Measurements from ENCODE around the gene CARM1. TPM values are rescaled to one million over a fixed set of nuclear protein-coding genes. Genes with fewer than 3 reads are reported as not detected.
A peak's percentile ranks its signal among the peaks of the same experiment; 100 is the strongest.

The CARM1 gene
- total and polyA plus RNA-seq, 2 of the 13 experiments (the other 11 are each of a cell fraction or from before 2014, with no cell fraction given), result 27.6 to 55.8 TPM

- no peak for TF ChIP-seq KIAA2018 (CRISPR knock-in tag; IDR thresholded peaks at IDR 0.05; ENCODE audit: borderline replicate concordance)
- no peak for TF ChIP-seq ZFP62 (CRISPR knock-in tag; IDR thresholded peaks at IDR 0.05)
- TF ChIP-seq SRSF9 (IDR thresholded peaks at IDR 0.05; ENCODE audit: borderline replicate concordance, insufficient read depth, low read depth, low read length, poor library complexity, severe bottlenecking), result no peak
- TF ChIP-seq REST (IDR thresholded peaks at IDR 0.05; ENCODE audit: borderline replicate concordance in 1 of 2, low read depth in 1 of 2, low read length in 2 of 2), result peak in 1 of 2 experiments; percentile 53; a peak in 1 of 4 replicates
- peak; percentile 95 for TF ChIP-seq PHF20 (CRISPR knock-in tag; IDR thresholded peaks at IDR 0.05)
- TF ChIP-seq ZNF605 (CRISPR knock-in tag; IDR thresholded peaks at IDR 0.05), result peak; percentile 86
- TF ChIP-seq SYNCRIP (IDR thresholded peaks at IDR 0.05; ENCODE audit: insufficient read depth, low read depth, low read length), result no peak
- TF ChIP-seq RCOR2 (CRISPR knock-in tag; IDR thresholded peaks at IDR 0.05), result no peak
- no peak for TF ChIP-seq ZFAT (CRISPR knock-in tag; conservative IDR thresholded peaks at IDR 0.05)
- TF ChIP-seq CBX1 (IDR thresholded peaks at IDR 0.05; ENCODE audit: low read depth), result no peak
- TF ChIP-seq, protein P1, sequence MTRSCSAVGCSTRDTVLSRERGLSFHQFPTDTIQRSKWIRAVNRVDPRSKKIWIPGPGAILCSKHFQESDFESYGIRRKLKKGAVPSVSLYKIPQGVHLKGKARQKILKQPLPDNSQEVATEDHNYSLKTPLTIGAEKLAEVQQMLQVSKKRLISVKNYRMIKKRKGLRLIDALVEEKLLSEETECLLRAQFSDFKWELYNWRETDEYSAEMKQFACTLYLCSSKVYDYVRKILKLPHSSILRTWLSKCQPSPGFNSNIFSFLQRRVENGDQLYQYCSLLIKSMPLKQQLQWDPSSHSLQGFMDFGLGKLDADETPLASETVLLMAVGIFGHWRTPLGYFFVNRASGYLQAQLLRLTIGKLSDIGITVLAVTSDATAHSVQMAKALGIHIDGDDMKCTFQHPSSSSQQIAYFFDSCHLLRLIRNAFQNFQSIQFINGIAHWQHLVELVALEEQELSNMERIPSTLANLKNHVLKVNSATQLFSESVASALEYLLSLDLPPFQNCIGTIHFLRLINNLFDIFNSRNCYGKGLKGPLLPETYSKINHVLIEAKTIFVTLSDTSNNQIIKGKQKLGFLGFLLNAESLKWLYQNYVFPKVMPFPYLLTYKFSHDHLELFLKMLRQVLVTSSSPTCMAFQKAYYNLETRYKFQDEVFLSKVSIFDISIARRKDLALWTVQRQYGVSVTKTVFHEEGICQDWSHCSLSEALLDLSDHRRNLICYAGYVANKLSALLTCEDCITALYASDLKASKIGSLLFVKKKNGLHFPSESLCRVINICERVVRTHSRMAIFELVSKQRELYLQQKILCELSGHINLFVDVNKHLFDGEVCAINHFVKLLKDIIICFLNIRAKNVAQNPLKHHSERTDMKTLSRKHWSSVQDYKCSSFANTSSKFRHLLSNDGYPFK (CRISPR knock-in tag; IDR thresholded peaks at IDR 0.05; ENCODE audit: borderline replicate concordance), result peak; percentile 80; the same call in 1 of the 2 replicates
- peak in 1 of 2 experiments; percentile 92; a peak in 2 of 4 replicates for TF ChIP-seq KLF16 (CRISPR knock-in tag; IDR thresholded peaks at IDR 0.05)
- TF ChIP-seq ZNF292 (CRISPR knock-in tag; IDR thresholded peaks at IDR 0.05; ENCODE audit: borderline replicate concordance, low read depth), result no peak
These were observed 57.4 kb downstream of the CARM1 start, which contains the start of the genes TIMM29 and YIPF2 (continued) for GRCh38 chr19:10928563-10929401.
